Right ventricle myocardium superior (tissue), 1 donor: Measurements from ENCODE around the gene MYO15A. TPM values are rescaled to one million over a fixed set of nuclear protein-coding genes. Genes with fewer than 3 reads are reported as not detected.

ENCODE experiments used
- ATAC-seq: fragments of 200-7000 bp; cut with Tn5 transposase; one replicate; pipeline ENCODE4 v1.9.1; 2020; ENCODE audit warnings: mild to moderate bottlenecking; ENCODE audit not compliant: poor library complexity
- DNase-seq: peaks from one replicate; pipeline ENCODE4 v3.0.0-alpha.2; 2020
- intact Hi-C: fragments of 100-400 bp; cut with DNase I; formaldehyde crosslinking; loops from one replicate; pipeline ENCODE4 v1.11.2; 2022
- total RNA-seq: library from RNA; stranded (reverse); fragmentation: NEBNext Ultra II Directional; extraction: Animal tissue kit (Norgen Biotek cat#: 25700); gene quantifications from one replicate; pipeline ENCODE4 v1.2.1, GENCODE V29; 2021
- donor health status: DM: no; HTN: yes; CAD: no; lungs with severe emphysema.

MYO15A gene
- total RNA-seq, 1 donor from 2014 or later, result 0.11 TPM

DNA sequence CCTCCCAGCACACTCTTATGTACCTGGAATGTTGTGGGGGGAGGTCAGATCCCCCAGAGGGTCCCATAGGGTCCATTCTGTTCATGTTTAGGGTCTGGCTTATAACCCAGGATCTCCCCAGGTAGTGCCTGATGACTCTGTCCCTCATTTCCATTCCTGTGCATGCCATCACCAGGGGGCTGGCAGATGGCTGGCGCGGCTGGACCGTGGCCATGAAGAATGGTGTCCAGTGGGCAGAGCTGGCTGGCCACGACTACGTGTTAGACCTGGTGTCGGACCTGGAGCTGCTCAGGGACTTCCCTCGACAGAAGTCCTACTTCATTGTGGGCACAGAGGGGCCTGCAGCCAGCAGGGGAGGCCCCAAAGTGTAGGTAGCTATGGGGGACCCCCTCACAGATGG, 40.0 kb downstream of the MYO15A start:
- DNase-seq, result no peak
- intact Hi-C loops, result loop anchor here (10.0 kb wide), 1 partner anchor 46 kb away; no protein-coding TSS in a partner anchor

DNA sequence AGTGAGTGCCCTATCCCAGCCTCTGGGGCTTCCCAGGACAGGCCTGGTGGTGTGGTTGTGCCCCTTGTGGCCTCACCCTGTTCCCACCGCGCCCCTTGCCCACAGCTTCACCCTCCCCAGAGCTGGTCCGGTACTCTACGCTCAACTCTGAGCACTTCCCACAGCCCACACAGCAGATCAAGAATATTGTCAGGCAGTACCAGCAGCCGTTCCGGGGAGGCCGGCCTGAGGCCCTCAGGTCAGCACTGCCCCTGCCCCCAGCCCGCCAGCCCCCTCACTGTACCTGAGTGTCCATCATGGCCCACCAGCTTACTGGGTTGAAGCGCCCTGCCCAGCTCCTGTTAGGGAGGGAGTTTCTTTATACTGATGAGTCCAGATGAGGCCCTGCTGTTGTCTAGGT, 42.7 kb downstream of the MYO15A start:
- intact Hi-C loops, result no loop called here

More for the DNA sequence above, 40.0 kb downstream of the MYO15A start:
- ATAC-seq, result no peak

DNA sequence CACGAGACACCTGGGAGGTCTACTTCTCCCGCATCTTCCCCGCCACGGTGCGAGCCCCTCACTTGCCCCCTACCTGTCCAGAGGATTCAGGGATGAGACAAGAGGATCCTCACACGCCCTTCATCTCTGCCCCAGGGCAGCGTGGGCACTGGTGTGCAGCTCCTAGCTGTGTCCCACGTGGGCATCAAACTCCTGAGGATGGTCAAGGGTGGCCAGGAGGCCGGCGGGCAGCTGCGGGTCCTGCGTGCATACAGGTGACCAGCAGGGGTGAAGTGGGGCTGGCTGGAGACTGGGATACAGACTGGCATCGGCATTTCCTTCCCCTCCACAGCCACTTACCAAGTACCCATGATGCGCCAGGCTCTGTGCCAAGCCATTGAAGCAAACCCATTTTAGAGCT, 46.6 kb downstream of the MYO15A start:
- DNase-seq, result no peak
- no peak for ATAC-seq
- intact Hi-C loops, result no loop called here

More for the DNA sequence above, 42.7 kb downstream of the MYO15A start:
- DNase-seq (no peak), ATAC-seq (no peak)

DNA sequence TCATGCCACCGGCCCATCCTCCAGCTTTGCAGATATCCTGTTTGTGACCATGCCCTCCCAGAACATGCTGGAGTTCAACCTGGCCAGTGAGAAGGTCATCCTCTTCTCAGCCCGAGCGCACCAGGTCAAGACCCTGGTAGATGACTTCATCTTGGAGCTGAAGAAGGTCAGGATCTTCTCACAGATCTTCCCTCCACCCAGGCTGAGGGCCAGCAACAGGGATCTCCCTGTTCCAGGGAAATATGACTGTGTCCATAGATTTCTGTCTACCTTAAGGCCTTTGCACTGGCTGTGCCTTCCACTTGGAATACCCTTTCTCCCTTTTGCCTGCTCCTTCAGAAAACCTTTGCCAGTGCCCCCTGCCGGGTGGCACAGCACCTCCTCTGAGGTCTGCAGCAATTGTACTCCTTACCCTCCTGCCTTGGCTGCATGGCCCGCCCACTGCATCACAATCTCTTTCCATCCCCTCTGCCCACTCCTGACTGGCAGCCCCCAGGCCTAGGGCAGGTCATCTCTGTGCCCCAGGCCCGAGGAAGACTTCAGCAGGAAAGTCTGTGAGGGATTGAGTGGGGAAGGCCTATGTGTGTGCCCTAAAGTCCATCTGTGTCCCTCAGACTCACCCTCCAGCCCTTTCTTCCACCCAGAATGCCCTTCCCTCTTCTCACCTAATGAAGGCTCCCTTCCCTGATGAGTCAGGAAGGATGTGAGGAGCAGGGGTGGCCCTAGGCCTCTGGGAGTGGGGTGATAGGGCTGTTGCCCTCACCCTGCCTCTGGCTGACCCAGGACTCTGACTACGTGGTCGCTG, 47.8 kb downstream of the MYO15A start:
- DNase-seq, result no peak
- intact Hi-C loops, result no loop called here
- no peak for ATAC-seq

DNA sequence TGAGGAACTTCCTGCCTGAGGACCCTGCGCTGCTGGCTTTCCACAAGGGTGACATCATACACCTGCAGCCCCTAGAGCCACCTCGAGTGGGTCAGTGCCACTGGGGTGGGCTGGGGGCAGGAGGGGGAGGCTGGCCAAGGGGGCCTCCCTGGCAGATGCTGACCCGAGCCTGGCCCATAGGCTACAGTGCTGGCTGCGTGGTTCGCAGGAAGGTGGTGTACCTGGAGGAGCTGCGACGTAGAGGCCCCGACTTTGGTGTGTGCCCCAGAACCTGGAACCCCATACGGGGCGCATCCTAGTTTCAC, 48.4 kb downstream of the MYO15A start:
- no peak for ATAC-seq
- intact Hi-C loops, result no loop called here
- DNase-seq, result no peak

DNA sequence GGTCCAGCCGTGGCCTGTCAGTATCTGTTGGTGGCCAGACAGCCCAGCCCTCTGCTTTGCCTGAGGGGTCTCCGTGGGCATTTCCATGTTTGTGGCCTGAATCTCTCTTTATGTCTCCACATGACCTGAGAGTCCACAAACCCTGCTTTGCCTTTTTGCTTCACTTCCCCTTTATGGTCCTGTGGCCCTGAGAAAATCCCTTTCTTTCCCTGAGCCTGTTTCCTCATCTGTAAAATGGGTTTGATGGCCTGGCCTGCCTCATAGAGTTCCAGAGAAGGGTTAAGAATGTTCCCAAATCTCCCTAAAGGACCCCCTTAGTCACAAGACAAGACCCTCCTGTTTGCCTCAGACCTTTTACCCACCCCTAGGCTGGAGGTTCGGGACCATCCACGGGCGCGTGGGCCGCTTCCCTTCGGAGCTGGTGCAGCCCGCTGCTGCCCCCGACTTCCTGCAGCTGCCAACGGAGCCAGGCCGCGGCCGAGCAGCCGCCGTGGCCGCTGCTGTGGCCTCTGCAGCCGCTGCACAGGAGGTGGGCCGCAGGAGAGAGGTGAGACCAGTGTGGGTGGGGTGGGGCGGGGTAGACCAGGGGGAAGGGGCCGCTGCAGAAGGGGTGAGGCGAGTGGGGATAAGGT, 48.9 kb downstream of the MYO15A start:
- no peak for DNase-seq
- intact Hi-C loops, result no loop called here
- no peak for ATAC-seq

DNA sequence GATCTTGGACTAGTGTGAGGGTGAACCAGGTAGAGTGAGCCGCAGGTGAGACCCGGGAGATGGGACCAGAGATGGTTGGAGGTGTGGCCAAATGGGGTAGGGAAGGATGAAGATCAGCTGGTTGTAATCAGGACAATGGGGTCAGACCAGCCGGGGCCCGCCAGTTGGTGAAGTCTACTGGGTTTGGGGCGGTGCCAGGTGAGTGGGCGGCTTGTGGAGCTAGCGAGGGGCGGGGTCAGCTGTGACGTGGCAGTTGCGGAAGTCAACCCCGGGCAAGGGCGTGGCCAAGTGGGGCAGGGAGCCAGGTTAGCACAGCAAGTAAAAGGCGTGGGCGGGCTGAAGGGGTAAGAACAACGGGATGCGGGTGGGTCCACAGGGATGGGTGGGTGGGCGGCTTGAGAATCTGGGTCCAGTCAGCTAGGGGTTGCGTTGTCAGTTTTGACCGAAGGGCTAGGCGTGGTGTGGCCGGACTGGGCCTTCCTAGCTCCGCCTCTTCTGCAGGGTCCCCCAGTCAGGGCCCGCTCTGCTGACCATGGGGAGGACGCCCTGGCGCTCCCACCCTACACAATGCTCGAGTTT, 49.6 kb downstream of the MYO15A start:
- intact Hi-C loops, result no loop called here
- ATAC-seq, result peak; percentile 69
- DNase-seq, result peak; percentile 97

DNA sequence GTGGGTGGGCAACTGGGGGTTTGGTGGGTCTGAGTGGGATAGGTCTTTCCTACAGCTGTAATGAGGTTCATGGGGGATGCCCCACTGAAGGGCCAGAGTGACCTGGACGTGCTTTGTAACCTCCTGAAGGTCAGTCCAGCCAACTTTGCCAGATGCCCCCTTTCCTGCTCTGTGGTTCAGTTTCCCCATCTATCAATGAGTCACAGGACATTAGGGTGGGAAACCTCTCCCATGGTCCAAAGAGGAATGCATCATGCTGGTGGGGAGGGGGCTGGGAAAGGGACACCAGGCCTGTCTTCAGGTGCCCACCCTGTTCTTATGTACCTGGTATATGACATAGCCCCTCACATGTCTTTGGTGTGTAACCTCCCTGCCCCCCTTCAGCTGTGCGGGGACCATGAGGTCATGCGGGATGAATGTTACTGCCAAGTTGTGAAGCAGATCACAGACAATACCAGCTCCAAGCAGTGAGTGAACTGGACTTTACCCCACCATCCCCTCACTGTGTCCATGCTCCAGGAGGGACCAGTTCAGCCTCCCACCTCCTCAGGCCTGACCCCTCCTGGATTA, 51.1 kb downstream of the MYO15A start:
- no peak for DNase-seq
- no peak for ATAC-seq
- intact Hi-C loops, result no loop called here

DNA sequence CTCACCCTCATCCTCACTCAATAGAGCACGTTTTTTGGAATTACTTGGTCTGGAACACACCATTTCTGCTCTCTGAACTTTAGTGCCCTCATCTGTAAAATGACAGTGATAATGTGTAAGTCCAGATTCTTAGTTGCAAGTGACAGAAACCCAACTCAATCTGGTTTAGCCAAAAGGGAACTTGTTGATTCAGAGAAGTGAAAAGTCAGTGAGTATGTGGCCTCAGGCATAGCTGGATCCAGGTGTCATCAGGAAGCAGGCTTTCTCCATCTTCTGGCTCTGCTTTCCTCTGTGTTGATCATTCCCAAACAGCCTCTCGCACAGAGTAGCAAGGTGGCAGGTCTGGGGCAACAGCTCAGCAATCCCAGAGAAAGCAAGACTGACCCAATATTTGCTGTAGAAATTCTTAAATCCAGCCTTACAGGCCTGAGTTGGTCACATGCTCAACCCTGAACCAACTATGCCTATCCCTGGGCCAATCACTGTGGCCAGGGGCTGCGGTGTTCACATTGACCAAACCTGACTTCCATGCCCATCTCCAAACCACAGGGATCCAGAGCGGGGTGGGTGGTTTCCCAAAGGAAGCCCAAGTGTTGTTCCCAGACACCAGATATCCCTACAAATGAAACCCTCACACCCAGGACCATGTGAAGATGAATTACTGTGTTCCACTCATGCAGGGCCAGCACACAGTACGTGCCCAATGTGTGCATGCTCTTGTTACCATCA, 51.7 kb downstream of the MYO15A start:
- DNase-seq, result no peak
- intact Hi-C loops, result no loop called here
- no peak for ATAC-seq

DNA sequence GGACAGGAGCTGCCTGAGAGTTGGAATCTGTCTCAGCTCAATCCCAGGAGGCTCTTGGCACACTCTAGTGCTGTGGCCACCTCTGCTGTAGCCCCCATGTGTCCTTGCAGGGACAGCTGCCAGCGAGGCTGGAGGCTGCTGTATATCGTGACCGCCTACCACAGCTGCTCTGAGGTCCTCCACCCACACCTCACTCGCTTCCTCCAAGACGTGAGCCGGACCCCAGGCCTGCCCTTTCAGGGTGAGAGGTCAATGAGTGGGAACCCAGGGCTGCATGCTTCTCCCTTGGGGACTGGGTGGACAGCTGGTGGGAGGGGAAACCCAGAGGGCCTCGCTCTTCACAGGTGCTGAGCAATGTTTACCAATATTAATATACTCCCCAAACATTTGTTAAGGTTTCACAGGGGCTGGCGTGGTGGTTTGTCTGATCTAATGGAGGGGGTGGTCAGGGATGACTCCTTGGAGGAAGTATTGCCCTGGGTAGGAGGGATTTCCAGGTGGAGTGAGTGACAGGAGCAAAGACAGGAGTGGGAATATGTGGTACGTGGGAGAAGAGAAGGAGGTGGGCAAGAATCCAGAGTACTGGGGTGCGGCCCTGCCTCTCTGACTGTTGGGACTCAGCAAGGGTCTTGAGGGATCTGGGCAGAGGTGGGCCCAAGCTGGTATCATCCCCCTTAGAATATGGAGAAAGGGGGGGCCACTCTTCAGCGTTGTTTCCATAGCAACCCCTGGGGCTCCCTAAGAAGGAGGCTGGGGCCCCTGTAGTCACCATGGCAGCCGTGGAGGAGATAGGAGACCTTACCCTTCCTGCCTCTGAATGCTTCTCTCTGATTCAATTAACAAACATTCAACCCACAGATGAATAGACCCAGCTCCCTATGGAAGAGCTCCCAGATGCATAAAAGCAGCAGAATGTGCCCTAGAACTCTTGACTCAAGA, 52.9 kb downstream of the MYO15A start:
- intact Hi-C loops, result no loop called here
- ATAC-seq, result no peak
- DNase-seq, result no peak

DNA sequence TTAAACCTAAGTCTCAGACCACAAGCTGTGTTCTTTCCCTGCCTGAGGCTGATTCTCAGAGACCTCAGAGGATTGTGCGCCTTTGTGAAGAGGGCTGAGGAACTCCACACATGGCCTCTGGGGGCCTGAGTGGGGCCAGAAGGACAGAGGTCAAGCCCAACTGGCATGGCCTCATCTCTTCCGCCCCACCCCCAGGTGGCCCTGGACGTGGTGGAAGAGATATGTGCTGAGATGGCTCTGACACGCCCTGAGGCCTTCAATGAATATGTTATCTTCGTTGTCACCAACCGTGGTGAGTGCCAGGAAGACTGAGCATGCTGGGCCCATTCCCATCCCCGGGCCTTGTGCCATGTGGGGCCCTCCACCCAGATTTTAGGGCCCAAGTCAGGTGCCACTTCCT, 55.0 kb downstream of the MYO15A start:
- DNase-seq, result no peak
- intact Hi-C loops, result no loop called here
- ATAC-seq, result no peak

DNA sequence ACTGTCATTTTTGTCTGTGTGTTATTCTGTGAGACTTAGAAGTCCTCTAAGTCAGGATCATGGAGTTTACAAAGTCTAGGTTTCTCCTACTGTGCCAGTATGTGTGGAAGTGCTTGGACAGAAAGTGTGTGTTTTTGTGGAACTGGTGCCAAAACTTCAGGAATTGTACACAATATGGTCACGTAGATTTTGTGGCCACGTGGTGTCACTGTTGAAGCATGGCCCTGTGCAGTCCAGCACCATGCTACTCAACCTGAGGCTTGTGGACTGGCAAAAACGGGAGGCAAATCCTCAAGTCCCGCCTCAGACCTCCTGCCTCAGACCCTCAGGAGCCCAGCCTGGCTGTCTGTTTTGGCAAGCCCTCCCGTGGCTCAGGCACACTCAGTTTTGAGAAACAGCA, 58.3 kb downstream of the MYO15A start:
- intact Hi-C loops, result no loop called here
- ATAC-seq (no peak), DNase-seq (no peak)

DNA sequence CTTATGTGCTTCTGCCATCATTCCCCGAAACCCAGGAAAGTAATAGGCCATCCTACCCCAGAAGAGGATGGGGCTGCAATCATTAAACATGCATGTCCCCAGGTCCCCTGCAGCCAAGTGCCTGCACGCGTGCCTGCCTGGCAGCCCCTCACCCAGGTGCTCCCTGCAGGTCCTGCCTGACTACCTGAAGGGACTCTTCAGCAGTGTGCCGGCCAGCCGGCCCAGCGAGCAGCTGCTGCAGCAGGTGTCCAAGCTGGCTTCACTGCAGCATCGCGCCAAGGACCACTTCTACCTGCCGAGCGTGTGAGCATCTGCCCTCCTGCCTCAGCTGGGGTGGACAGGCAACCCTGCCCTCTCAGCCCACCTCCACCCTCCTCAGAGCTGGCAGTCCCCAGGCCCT, 58.9 kb downstream of the MYO15A start:
- DNase-seq (no peak), ATAC-seq (no peak)
- intact Hi-C loops, result no loop called here

DNA sequence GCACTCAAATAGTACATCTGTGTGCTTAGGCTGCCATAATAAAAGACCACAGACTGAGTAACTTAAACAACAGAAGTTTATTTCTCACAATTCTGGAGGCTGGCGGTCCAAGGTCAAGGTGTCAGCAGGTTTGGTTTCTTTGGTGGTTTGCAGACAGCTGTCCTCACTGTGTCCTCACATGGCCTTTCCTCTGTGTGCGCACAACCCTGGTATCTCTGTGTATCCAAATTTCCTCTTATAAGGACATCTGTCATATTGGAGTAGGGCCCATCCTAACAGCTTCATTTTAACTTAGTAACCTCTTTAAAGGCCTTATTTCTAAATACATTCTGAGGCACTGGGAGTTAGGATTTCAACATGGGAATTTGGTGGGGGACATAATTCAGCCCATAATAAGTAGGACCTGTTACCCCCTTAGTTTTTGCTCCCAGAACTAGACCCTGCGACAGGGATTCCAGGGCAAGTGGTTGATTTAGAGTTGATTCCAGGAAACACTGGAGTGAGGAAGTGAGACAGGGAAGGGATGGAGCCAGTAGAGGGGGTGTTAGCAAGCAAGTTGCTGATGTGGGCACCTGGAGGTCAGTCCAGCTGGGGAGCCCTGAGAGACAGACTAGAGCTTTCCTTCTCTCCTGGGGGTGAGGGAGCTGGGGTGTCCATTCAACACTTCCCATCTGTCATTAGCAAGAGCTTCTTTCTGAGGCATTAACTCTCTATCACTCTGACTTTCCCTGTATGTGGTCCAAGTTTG, 64.1 kb downstream of the MYO15A start:
- intact Hi-C loops, result no loop called here
- DNase-seq (no peak), ATAC-seq (peak; percentile 40)

DNA sequence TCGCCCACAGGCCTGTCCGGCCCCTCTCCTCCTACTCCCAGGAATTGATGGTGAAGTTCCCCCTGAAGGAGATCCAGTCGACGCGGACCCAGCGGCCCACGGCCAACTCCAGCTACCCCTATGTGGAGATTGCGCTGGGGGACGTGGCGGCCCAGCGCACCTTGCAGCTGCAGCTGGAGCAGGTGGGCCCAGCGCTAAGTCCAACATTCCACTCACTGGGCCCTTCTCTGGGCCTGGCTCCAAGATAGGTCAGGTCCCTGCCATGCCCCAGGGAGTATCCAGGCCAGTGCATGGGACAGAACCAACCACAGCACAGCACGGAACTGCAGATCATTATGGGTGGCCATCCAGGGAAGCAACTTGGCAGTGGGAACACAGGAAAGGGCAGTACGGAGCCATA, 65.2 kb downstream of the MYO15A start:
- intact Hi-C loops, result no loop called here

DNA sequence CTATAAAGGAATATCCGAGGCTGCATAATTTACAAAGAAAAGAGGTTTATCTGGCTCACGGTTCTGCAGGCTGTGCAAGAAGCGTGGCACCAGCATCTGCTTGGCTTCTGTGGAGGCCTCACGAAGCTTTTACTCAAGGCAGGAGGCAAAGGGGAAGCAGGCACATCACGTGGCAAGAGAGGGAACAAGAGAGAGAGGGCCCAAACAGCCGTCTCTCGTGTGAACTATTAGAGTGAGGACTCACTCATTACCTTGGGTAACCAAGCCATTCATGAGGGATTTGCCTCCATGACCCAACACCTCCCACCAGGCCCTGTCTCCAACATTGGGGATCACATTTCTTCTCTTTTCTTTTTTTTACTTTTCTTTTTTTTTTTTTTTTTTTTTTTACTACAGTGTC, 67.6 kb downstream of the MYO15A start:
- intact Hi-C loops, result no loop called here
- DNase-seq, result peak; percentile 54
- ATAC-seq, result peak; percentile 26

More for the DNA sequence above, 65.2 kb downstream of the MYO15A start:
- DNase-seq, result no peak
- no peak for ATAC-seq

DNA sequence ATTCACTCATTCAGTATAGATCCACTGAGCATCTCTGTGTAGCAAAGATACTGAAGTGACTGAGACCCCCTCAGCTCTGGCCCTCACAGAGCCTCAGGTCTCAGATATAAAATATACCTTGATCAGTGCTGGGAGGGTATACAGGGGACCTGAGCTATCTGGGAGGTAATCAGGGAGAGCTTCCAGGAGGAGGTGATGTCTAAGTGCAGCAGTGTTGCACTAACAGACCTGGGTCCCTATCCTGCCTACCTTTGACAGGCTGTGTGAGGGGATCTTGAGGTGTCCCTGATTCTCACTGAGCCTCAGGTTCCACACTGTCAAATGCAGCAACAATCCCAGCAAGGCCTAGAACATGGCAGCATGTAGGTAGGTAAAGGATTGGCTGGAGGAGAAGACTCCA, 68.6 kb downstream of the MYO15A start:
- no peak for ATAC-seq
- intact Hi-C loops, result no loop called here
- DNase-seq, result no peak

DNA sequence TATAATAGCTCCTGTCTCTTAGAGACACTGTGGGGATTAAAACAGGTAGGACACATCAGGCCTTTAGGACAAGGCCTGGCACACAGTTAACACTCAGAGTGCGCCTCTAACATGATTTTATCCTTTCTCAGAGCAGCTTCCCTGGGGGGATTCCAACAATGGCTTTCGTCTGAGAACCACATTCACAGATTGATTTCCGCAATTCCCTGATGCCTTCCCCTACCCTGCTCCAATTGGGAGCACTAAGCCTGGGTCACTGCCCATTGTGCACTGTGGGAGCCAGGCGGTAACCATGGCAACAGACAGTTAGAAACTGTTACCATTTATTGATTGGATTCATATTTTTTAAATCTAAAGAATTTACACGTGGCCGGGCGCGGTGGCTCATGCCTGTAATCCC, 69.2 kb downstream of the MYO15A start:
- ATAC-seq, result no peak
- DNase-seq, result no peak
- intact Hi-C loops, result no loop called here
